NCI-H345 treated with DMSO at 0.1 percent for 48 hours (cell line): Measurements from ENCODE around the gene MRPS24.
A peak's percentile ranks its signal among the peaks of the same experiment; 100 is the strongest.
"Not testable (repeated sequence)": the region's sequence is repeated elsewhere in the genome, so short reads cannot be mapped to it uniquely, and the experiment has no call there.

Experiments
- DNase-seq: peaks from one replicate; lab custom pipeline; 2025; ENCODE audit not compliant: unreplicated experiment; lab: John Stamatoyannopoulos, UW

Gene MRPS24

DNA sequence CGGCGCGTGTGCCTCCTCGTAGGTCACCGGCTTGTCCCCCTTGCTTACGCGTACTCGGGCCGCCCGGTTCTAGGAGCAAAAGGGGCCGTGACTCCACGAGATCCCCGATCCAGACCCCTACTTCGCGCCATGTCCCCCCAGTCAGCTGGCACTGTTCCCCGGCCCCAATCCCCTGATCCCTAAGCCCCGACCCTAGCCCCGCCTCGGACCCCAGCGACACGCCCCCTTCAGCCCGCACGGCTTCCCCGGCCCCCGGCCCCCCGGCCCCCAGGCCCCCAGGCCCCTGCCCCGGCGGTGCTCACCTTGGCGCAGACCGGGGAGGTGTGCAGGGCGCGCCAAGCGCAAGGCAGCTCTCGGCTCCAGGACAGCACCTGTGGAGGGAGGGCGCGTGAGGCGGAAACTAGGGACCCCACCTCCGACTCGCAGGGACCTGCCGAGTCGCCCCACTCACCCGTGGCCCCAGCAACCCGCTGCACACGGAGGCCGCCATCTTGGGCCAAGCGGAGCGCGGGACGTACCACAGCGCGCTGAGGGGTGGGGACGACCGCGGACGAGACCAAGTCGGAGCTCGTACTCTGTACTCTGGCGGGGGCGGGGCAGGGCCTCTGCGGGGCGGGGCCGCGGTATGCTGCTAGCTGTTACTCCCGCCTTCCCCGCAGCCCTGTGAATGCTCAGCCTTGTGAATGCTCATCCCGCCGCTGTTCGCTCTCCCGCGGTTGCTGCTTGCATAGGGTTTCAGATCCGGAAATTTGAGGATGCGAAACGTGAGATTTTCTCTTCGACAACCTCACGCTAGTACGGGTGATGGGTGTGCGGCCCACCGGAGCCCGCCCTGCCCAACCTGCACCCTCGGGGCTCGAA is at the start of gene MRPS24:
MRPS24 (minus strand) TSS at position 512 of the 861 bp plus-strand sequence; CDS start at position 490, 22 bp downstream.
- DNase-seq = peak; percentile 80

DNA sequence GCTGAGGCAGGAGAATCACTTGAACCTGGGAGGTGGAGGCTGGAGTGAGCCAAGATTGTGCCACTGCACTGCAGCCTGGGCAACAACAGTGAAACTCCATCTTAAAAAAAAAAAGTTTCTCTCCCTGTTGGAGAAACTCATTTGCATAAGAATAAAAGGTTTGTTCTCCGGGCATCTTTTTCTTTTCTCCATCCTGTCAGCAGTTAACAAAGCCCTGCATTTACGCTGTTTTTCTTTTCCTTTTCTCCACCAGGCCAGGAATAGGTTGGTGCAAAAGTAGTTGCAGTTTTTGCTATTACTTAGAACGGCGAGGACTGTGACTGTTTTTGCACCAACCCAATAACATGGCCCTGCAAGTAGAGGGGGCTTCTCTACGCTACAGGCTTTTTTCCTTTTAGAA is 46.6 kb upstream of the MRPS24 start:
- DNase-seq = no peak

DNA sequence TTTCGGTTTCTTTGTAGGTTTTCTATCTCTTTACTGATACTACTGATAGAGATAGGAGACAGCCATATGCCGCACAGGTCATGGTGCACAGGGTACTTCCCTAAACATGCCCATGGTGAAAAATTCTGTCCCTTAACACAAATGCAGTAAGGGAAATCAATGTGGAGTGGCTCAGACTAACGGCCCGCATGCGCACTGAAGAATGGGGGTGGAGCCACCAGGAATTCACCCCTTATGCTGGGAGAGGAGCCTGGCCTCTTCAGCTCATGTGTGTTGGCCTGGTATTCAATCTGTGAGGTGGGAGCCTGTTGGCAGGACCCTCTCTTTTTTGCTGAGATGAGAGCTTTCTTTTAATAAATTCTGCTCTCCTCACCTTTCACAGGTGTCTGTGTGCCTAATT is 45.5 kb upstream of the MRPS24 start:
- DNase-seq = no peak

DNA sequence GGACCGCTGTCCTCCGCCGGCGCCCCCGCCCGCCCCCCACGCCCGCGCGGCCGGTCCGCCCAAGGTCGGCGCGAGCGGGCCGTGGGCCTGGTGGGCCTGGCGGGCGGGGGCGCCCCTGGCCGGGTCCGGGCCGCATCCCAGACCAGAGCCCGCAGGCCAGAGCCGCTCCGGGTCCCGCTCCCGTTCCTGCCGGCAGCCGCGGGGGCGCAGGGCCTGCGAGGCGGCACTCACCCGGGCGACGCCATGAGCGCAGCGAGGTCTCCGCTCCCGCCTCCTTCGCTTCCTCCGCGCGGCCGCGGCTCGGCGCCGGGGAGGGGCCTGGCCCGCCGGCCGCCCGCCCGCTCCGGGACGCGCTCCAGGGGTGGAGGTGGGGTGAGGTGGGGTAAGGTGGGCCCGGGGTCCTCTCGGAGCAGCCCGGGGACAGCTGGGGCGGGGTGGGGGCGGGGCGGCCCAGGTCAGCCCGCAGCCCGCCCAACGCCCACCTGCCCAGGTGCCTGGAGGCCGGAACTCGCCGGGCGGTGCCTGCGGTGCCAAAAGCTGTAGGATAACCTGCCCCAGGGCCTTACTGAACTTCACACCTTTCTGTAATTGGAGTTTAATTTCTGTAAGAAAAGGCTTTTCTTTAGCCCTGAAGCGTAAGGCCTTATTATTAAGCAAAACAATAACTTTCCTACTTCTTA is 37.2 kb upstream of the MRPS24 start, which contains the start of gene URGCP:
URGCP (minus strand) TSS at position 266 of the 680 bp plus-strand sequence; CDS start at position 245, 21 bp downstream.
- peak; percentile 35 for DNase-seq

DNA sequence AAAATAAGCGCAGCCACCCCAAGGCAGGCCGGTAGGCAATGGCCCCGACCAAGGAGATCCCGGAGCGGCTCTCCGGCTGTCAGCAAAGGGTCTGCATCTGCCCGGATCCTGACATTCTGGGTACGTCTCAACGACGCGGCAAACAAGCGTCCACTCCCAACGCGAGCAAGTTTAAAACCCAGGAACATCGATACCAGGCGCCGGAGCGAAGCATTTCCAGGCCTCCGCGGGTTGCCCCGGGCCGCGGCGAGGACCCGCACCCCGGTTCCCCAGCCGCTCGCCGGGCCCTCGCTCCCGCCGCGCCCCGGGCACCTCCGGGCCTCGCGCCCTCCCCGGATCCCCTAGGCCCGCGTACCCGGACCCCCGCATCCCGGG is 36.6 kb upstream of the MRPS24 start:
- no peak for DNase-seq

DNA sequence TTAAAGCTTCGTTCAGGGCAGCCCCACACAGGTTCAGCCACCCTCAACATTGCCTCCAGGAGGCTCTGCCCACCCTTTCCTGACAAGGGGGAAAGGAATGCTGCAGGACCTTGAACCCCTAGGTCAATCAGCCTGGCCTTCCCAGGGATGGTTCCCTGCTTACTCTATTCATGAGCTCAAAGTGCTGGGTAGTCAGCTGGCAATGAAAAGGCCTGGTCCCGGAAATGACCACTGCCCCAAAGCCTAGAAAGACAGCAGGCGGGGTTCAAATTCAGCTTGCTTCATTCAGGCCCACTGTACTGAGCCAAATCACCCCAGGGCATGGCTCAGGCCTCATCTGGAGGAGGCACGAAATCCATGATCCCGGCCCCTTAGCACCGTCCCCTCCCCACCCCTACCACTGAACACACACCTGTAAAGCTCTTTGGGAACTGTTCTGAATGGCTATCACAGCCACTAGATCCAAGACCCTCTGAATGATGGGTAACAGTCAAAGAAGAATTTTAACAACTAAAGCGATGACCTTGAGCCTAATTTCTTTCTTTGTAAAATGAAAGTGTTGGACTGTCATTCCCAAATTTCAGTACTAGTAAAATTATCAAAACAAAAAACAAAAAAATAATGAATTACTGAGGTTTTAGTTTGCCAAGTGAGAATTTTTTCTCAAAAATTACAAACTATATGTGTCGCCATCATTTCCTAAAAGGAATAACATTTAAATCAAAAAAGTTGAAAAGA is 36.1 kb upstream of the MRPS24 start:
- DNase-seq = no peak

DNA sequence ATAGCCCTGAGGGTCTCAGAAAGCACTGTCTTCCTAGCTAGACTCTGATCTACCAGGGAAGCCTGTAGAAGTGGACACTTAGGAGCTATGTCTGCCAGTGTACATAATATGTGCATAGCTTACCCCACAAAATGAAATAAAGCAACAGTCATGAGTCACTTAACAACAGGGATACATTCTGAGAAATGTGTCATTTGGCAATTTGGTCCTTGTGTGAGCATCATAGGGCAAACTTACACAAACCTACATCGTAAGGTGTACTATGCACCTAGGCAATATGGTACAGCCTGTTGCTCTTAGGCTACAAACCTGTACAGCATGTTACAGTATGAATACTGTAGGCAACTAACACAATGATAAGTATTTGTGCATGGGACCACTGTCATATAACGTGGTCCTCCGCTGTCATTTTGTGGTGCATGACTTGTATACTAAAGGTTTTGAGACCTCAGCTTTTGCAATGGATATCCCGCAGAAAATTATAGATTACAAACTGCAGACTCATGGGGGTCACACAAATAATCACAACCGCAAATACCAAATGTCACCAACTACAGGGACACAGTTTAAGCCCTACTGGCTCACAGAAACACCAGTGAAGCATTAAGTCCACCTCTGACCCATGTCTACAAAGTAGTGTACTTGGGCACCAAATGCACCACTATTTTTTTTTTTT is 35.4 kb upstream of the MRPS24 start:
- no peak for DNase-seq

DNA sequence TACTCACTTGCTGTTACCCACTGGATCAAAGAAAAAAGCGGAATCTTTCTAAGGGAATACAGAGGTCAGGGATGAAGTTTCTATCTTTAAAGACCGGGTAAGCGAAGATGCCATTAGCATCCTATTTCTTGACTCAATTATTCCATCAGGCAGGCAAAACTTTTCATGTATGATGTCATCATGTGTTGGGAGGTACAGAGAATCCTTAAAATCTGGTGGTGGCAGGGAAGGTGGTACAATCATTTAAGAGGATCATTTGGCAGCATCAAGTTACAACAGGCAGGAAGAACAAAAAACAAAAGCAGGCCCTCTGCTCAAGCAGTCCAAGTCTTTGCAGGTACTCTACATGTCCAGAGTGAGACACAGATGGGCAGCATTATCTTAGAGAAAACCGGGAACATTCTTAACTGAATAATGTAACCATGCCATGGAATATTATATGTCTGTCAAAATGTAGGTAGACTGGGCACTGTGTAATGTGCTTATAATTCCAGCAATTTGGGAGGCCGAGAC is 33.3 kb upstream of the MRPS24 start:
- no peak for DNase-seq

DNA sequence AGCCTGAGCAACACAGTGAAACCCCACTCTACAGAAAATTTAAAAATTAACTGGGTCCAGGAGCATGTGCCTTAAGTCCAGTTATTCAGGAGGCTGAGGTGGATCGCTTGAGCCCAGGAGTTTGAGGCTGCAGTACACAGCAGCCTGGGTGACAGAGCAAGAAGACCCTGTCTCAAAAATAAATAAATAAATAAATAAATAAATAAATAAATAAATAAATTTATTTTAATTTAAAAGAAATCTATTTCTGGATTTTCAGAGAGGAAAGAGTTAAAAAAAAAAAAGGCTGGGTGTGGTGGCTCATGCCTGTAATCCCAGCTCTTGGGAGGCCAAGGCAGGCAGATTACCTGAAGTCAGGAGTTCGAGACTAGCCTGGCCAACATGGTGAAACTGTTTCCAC is 29.3 kb upstream of the MRPS24 start:
- not testable (repeated sequence) for DNase-seq

DNA sequence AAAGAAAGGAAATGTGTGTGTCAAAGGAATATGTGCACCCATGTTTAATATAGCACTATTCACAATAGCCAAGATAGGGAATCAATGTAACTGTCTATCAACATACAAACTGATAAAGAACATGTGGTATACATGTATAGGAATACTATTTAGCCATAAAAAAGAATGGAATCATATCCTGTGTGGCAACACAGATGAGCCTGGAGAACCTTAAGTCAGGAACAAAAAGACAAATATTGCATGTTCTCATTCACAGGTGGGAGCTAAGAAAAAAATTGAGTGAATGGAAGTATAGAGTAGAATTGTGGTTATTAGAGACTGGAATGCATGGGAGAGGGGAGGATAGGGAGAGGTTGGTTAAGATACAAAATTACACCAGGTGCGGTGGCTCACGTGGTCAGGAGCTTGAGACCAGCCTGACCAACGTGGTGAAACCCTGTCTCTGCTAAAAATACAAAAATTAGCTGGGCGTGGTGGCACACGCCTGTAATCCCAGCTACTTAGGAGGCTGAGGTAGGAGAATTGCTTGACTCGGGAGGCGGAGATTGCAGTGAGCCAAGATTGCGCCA is 26.6 kb upstream of the MRPS24 start:
- no peak for DNase-seq

DNA sequence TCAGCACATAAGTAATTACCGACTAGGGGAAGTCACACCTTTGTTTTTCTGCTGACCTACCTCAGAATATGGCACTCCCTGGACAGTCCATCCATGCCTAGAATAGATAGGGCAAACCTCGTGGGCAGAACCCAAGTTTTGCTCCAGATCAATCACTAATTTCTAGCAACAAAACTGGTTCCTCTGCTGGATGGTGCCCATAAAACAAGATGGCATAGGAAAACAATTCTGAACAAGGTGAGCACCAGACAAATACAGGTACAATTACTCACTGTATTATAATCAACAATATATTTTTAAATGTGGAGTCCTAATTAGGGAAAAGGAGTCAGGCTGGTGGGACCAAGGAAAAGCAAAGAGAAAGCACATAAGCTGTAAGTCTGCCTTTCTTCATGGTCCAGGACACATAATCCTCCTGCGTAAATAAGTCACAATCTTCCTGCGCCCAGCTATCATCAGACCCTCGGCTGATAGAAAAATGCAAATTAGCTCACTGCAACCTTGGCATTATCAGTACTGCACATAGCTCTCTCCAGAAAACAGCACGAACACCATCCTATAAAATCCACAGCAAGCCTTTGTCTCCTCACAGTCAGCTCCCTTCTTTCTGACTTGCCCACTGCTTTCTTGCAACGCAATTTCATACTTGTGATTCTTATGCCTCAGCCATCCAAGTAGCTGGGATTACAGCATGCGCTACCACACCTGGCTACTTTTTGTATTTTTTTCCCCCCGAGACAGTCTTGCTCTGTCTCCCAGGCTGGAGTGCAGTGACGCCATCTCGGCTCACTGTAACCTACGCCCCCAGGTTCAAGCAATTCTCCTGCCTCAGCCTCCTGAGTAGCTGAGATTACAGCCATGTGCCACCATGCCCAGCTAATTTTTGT is 22.0 kb upstream of the MRPS24 start:
- DNase-seq = no peak

DNA sequence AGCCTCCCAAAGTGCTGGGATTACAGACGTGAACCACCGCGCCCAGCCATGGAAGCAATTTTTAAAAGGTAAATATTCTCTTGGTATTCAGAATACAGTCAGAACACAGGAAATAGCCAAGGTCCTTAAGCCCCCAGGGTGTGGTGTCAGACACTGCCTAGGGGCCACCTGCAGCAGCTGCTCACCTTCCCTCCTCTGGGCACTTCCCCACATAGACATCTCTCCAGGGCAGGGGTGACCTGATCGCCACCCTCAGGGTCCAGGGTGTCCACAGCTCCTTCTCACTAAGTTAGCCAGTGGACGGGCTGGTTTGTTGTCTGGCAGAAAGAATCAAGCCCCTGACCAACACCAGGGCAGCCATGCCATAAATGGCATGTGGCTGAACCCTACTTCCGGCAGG is 21.2 kb upstream of the MRPS24 start:
- no peak for DNase-seq

DNA sequence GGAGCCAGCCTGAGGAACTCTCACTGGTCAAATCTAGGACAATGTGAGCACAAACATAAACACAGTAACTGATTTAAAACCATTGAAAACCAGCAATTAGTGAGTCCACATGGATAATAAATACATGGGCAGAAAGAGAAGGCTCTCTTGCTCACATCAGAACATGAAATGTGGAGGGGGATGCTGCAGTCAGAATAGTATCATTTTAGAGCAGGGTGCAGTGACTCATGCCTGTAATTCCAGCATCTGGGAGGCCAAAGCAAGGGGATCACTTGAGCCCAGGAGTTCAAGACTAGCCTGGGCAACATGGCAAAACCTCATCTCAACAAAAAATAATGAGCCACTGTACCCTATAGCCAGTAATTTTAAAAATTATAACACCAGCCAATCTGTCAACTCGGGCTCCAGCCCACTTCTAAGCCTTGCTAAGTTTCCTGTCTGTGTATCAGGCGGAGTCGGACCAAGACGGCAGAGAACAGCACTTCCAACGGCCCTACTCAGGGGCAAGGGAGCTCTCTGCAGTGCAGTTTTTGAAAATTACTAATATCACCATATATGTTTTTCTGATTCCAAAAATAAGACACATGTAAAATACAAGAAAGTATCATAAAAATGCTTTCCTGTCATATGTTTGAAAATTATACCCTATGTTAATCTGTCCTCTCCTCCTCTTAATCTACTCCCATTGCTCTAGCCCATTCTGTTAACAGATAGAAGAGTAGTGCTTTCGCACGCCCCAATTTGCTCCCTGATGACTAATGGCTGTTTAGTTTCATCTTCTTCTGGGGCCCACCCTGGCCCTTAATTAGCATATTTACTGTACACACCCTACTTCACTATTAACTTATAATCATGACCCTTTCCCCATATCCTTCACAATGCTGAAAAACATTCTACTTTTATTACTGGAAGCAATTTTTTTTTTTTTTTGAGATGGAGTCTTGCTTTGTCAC is 20.0 kb upstream of the MRPS24 start:
- no peak for DNase-seq

DNA sequence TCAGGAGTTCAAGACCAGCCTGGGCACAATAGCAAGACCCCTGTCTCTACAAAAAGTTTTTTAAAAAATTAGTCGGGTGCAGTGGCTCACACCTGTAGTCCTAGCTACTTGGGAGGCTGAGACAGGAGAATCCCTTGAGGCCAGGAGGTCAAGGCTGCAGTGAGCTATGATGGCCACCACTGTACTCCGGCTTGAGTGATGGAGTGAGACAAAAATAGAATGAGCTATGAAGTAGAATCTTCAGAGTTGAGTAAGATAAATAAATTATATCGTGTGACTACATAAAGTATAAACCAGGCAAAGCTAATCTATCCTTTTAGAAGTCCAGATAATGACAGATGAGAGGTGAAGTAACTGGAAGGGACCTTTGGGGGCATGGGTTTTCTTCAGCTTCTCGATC is 15.3 kb upstream of the MRPS24 start:
- no peak for DNase-seq

DNA sequence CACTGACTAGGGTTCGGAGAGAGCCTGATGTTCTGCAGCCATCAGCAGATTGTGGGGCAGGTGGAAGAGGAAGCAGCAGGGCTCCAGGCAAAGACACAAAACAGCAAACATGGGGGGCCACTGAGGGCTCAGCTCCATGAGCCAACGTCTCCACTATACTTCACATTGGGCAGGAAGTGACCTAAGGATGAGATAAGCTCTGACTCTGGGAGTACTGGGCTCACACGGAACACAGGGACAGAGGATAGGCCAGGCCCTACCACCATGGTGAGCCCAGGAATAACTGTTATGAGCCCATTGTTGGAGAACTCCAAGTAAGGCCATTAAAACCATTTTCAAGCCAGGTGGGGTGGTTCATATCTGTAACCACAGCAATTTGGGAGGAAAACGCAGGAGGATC is 14.9 kb upstream of the MRPS24 start:
- DNase-seq = no peak

DNA sequence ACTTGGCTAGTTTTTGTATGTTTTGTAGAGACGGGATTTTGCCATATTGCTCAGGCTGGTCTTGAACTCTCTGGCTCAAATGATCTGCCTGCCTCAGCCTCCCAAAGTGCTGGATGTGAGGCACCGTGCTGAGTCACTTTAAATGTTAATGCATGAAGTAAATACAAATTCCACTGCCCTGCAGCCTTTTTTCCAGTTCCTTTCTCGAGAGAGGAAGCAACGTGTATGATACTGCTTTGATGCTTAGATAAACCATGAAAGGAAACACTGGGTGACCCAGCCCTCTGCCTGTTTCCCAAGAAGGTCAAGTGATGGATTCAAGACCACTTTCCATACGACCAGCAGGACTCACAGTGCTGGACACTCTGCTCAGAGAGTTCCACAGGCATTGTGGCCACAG is 11.3 kb upstream of the MRPS24 start:
- DNase-seq = no peak

DNA sequence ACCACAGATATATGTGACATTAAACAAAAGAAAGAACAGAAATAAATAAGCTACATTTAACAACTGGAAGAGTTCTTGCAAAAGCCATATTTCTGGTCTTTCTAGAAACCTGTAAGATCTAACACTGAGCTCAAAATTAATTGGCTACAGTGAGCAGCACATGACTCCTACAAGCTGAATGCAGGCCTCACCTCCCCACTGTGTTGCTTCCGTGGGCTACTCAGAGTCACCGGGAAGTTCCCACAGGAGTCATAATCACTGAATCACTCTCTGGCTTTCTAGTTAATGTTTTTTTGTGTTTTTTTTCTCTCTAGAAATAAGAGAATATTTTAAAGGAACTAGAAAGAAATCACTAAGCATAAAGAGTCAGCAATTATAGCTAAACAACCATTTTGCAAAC is 10.2 kb upstream of the MRPS24 start:
- no peak for DNase-seq

DNA sequence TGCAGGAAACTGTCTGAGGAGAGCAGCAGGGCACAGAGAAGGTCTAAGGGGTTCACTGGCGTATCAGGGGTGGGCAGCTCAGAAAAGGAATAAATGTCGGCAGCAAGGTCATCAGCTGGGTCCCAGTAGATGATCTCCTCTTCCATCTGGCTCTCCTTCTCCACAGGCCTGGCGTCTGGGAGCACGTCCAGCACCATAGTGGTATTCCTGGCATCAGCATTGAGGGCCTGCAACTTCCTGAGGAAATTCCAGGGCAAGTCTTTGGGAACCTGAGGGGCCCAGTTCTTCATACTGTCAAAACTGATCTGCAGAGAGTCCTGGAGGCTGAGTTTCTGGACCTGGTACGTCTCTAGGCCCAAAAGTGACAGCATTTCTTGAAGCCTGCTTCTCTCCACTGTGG is 9.6 kb upstream of the MRPS24 start:
- no peak for DNase-seq
